Calu3 (cell line): Measurements from ENCODE around the gene CX3CL1. TPM values are rescaled to one million over a fixed set of nuclear protein-coding genes. Genes with fewer than 3 reads are reported as not detected.

ENCODE experiments used
- BruUV-seq: library from RNA; stranded (reverse); fragments of 400-500 nt; replicated peaks from 2 replicates; lab custom pipeline; 2021; lab: Mats Ljungman, UMichigan
- CTCF ChIA-PET: fragments of 300-600 bp; sonication (Branson Sonifier 250); formaldehyde crosslinking; loops from one replicate; lab custom pipeline; 2022; ENCODE audit warnings: antibody characterized with exemption; lab: Charles Lee
- DNase-seq: peaks from one replicate; pipeline ENCODE4 v3.0.0; 2022
- H3K27ac Mint-ChIP-seq: one replicate; pipeline ENCODE4 v1.8.0; 2022; ENCODE audit warnings: mixed read lengths; ENCODE audit not compliant: unreplicated experiment
- H3K27me3 Mint-ChIP-seq: one replicate; pipeline ENCODE4 v1.8.0; 2022; ENCODE audit warnings: mixed read lengths; ENCODE audit not compliant: unreplicated experiment
- H3K36me3 Mint-ChIP-seq: one replicate; pipeline ENCODE4 v1.8.0; 2022; ENCODE audit warnings: mild to moderate bottlenecking, moderate library complexity, mixed read lengths; ENCODE audit not compliant: insufficient read depth, unreplicated experiment
- H3K4me1 Mint-ChIP-seq: one replicate; pipeline ENCODE4 v1.8.0; 2022; ENCODE audit warnings: mild to moderate bottlenecking, low read depth, mixed read lengths; ENCODE audit not compliant: unreplicated experiment
- H3K4me3 Mint-ChIP-seq: one replicate; pipeline ENCODE4 v1.8.0; 2022; ENCODE audit warnings: mild to moderate bottlenecking, low read depth, moderate library complexity, mixed read lengths; ENCODE audit not compliant: unreplicated experiment
- H3K9me3 Mint-ChIP-seq: one replicate; pipeline ENCODE4 v1.8.0; 2022; ENCODE audit warnings: low read depth, mixed read lengths; ENCODE audit not compliant: unreplicated experiment
- intact Hi-C: fragments of 100-400 bp; cut with micrococcal nuclease; formaldehyde crosslinking; loops from one replicate; pipeline ENCODE4 v1.10.0; 2022; ENCODE audit not compliant: unreplicated experiment
- total RNA-seq: library from RNA; stranded (reverse); gene quantifications from 2 replicates; pipeline ENCODE4 v1.2.3, GENCODE V29; 2022
- TF ChIP-seq, protein P1 (sequence below): fragments of 200-600 bp; IDR thresholded peaks from one replicate; pipeline ENCODE4 v1.8.0; 2022; ENCODE audit warnings: antibody characterized with exemption; ENCODE audit not compliant: unreplicated experiment

The CX3CL1 gene
- total RNA-seq, 1 experiment from 2014 or later, result 17.6 TPM

DNA sequence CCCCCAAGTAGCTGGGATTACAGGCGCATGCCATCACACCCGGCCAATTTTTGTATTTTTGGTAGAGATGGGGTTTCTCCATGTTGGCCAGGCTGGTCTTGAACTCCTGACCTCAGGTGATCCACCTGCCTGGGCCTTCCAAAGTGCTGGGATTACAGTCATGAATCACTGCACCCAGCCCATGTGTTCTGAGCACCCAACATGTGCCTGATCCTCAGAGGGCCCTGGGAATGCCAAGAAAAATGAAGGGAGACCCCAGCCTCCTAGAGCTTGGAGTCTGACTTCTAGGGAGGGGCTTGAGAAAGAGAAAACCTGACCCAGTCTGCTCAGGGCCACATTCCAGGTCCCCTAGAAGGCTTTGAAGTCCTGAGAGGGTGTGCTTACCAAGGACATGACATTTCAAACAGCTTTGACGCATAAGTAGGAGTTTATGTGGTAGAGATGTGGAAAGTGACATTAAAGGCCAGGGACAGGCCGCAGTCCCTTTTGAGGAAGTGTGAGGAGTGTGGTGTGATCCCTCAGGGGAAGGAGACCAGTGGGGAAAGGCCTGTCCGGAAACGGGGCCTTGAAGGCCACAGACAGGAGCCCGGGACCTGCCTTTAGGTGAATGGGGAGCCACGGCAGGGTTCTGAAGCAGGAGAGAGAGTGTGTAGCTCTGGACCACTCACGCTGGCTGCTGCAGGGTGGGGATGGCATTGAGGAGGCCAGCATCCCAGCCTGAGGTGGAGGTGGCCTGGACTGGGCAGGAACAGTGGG is 14.8 kb upstream of the CX3CL1 start:
- DNase-seq, result no peak
- no peak overlapping the region for H3K4me3 Mint-ChIP-seq
- intact Hi-C loops, result no loop called here
- BruUV-seq, result no TSS peak
- TF ChIP-seq, protein P1, sequence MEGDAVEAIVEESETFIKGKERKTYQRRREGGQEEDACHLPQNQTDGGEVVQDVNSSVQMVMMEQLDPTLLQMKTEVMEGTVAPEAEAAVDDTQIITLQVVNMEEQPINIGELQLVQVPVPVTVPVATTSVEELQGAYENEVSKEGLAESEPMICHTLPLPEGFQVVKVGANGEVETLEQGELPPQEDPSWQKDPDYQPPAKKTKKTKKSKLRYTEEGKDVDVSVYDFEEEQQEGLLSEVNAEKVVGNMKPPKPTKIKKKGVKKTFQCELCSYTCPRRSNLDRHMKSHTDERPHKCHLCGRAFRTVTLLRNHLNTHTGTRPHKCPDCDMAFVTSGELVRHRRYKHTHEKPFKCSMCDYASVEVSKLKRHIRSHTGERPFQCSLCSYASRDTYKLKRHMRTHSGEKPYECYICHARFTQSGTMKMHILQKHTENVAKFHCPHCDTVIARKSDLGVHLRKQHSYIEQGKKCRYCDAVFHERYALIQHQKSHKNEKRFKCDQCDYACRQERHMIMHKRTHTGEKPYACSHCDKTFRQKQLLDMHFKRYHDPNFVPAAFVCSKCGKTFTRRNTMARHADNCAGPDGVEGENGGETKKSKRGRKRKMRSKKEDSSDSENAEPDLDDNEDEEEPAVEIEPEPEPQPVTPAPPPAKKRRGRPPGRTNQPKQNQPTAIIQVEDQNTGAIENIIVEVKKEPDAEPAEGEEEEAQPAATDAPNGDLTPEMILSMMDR, result no peak
- H3K4me1 Mint-ChIP-seq, result peaks cover 32% of the 10 kb centered on the region
- H3K27ac Mint-ChIP-seq, result peak overlapping the region; percentile 6
- CTCF ChIA-PET, result no interaction called here
- no peaks in the 10 kb centered on the region for H3K27me3 Mint-ChIP-seq
- H3K9me3 Mint-ChIP-seq, result no peaks in the 10 kb centered on the region
- H3K36me3 Mint-ChIP-seq, result peaks cover 4% of the 10 kb centered on the region

DNA sequence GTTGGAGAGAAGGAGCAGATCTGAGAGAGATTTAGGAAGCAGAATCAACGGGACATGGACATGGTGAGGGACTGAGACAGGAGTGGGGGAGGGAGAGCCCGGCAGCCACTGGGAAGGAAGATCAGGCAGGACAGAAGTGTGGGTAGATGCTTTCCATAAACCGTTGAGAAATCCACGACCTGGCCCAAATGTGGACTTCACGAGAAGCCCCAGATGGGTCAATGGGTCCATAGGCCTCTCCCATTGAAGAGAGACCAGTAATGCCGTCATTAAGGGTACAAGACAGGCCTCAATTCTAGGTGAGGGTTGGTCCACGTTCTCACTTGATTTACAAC is 14.2 kb upstream of the CX3CL1 start:
- intact Hi-C loops, result no loop called here
- Mint-ChIP-seq H3K4me1 (peaks cover 32% of the 10 kb centered on the region), H3K36me3 (peaks cover 4% of the 10 kb centered on the region), H3K27ac (peak overlapping the region; percentile 6), H3K27me3 (no peaks in the 10 kb centered on the region), H3K9me3 (no peaks in the 10 kb centered on the region), H3K4me3 (no peak overlapping the region)
- BruUV-seq, result no TSS peak
- TF ChIP-seq, protein P1, result no peak
- CTCF ChIA-PET, result no interaction called here
- DNase-seq, result no peak

DNA sequence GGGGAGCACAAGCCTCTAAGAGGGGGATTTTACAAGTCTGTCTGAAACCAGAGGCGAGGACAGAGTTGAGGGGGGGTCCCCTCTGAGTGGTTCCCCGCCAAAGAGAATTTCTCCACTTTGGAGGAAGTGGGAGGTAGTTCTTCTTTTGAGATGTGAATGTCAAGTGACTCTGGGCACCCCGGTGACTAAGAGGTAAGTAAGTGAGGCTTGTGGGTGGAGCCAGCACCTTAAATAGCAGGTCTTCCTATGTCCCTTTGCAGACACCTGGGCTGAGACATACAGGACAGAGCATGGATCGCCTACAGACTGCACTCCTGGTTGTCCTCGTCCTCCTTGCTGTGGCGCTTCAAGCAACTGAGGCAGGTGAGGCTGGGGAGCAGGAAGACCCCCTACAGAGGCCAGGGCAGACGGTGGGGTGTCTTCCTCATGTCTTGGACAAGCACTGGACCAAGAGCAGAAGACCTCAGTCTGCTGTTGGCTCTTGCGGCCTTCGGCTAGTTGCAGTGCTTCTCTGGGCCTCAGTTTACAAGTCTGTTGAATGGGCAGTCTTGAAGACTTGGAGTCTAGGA is 13.7 kb upstream of the CX3CL1 start, which contains the start of gene CCL22:
CCL22 (plus strand) TSS at position 257 of the 569 bp plus-strand sequence; CDS start at position 291, 34 bp downstream.
- Mint-ChIP-seq H3K4me1 (peaks cover 32% of the 10 kb centered on the region), H3K4me3 (no peak within 1 kb of the TSS), H3K27me3 (no peaks in the 10 kb centered on the region), H3K36me3 (peaks cover 5% of the 10 kb centered on the region), H3K9me3 (no peaks in the 10 kb centered on the region), H3K27ac (peak within 1 kb of the TSS; percentile 6)
- intact Hi-C loops, result no loop called here
- CTCF ChIA-PET, result no interaction called here
- no peak for DNase-seq
- BruUV-seq, result no TSS peak
- TF ChIP-seq, protein P1, result no peak

- Mint-ChIP-seq H3K36me3 (peaks cover 13% of the 10 kb centered on the region), H3K4me1 (peaks cover 40% of the 10 kb centered on the region), H3K27ac (no peak overlapping the region), H3K4me3 (no peak overlapping the region), H3K9me3 (no peaks in the 10 kb centered on the region), H3K27me3 (no peaks in the 10 kb centered on the region)
- CTCF ChIA-PET, result interaction anchor here (0.6 to 1.8 kb wide), 3 partner anchors 11 to 503 kb away, joined by 5 to 10 read pairs (median 5); partner anchors contain the start of gene CX3CL1
- DNase-seq, result no peak
- intact Hi-C loops, result no loop called here
- no TSS peak for BruUV-seq
- TF ChIP-seq, protein P1, result no peak
Observed at GRCh38 chr16:57360321-57360935, 11.9 kb upstream of the CX3CL1 start.
